Loucy (cell line): ENCODE measurements around the gene CALCR.

Source experiments
- EZH2phosphoT487 ChIP-seq: fragments of 200-600 bp; IDR thresholded peaks from 2 replicates; pipeline ENCODE4 v1.6.1; 2018; ENCODE audit warnings: antibody characterized with exemption, mild to moderate bottlenecking, moderate library complexity, borderline replicate concordance
- TF ChIP-seq, protein P1 (sequence below): fragments of 200-600 bp; sonication (generic); conservative IDR thresholded peaks from 2 replicates; pipeline ENCODE4 v1.5.1; 2014; ENCODE audit warnings: mild to moderate bottlenecking, antibody characterized with exemption, low read length

GRCh38 chr7:93620057-93620456, 45.5 kb upstream of the CALCR start:
- TF ChIP-seq, protein P1, sequence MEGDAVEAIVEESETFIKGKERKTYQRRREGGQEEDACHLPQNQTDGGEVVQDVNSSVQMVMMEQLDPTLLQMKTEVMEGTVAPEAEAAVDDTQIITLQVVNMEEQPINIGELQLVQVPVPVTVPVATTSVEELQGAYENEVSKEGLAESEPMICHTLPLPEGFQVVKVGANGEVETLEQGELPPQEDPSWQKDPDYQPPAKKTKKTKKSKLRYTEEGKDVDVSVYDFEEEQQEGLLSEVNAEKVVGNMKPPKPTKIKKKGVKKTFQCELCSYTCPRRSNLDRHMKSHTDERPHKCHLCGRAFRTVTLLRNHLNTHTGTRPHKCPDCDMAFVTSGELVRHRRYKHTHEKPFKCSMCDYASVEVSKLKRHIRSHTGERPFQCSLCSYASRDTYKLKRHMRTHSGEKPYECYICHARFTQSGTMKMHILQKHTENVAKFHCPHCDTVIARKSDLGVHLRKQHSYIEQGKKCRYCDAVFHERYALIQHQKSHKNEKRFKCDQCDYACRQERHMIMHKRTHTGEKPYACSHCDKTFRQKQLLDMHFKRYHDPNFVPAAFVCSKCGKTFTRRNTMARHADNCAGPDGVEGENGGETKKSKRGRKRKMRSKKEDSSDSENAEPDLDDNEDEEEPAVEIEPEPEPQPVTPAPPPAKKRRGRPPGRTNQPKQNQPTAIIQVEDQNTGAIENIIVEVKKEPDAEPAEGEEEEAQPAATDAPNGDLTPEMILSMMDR, result no peak
- no peak for TF ChIP-seq EZH2phosphoT487
